Measurements from ENCODE around the gene KLF13. TPM values are rescaled to one million over a fixed set of nuclear protein-coding genes. Genes with fewer than 3 reads are reported as not detected.

Gene KLF13
- total RNA-seq (2022) (14.1 and 22.9 TPM in 2 replicates), Bru-seq, nascent RNA (percentile 57 among the genes with signal in this experiment), BruChase-seq, experiment 1, labeled RNA remaining after a 6-hour chase (percentile 59 among the genes with signal in this experiment), BruChase-seq, experiment 2, labeled RNA remaining after a 2-hour chase (percentile 56 among the genes with signal in this experiment)
- long read RNA-seq, full-length matches to known transcripts: 1 of 4 reads
- long read RNA-seq, partial matches to known transcripts: 0 of 4 reads
- long read RNA-seq, other reads (novel, unspliced or antisense): 3 of 4 reads

DNA sequence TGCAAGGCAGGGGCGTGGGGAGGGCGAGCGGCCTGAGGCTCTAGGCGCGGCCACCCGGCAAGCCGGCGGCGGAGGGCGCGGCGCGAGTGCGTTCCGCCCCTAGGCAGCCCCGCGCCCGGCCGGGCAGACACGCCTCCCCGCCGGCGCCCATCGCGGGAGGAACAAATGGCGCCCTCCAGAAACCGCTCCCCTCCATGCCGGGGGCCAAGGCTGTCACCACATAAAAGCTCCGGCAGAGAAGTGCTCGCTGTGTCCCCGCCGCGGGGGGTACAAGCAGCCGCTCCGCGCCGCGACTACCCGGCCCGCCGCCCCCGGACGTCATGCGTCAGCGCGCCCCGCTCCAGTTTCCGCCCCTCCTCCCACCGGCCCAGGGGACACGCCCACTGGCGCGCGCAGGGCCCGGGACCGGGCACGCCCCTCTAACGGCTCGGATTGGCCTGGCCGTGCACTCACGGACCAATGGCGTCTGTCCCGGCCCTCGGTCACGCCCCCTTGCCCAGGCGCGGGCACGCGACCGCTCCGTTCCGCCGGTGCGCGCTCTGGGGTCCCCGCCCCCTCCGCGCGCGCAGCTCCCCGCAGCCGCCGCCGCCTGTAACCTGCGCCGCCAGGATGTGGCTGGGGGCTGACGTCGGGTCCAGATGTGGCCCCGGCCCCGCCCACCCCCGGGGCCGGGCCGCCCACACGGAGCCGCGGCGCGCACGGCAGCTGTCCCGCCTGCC, at the start of gene KLF13:
KLF13 (plus strand) TSS at position 680 of the 719 bp plus-strand sequence. CDS start 378 bp downstream, outside the sequence.
- H3K9me3 Mint-ChIP-seq (ENCODE audit: low read depth, unreplicated experiment): no peaks in the 10 kb centered on the region
- BruUV-seq (replicated peaks): no TSS peak
- intact Hi-C loops (cut with micrococcal nuclease; ENCODE audit: unreplicated experiment): loop anchor here (10.0 kb wide), 1 partner anchor 112 kb away; no protein-coding TSS in a partner anchor
- peak within 1 kb of the TSS; percentile 70 for H3K4me3 Mint-ChIP-seq (ENCODE audit: low read depth, unreplicated experiment)
- TF ChIP-seq, protein P1, sequence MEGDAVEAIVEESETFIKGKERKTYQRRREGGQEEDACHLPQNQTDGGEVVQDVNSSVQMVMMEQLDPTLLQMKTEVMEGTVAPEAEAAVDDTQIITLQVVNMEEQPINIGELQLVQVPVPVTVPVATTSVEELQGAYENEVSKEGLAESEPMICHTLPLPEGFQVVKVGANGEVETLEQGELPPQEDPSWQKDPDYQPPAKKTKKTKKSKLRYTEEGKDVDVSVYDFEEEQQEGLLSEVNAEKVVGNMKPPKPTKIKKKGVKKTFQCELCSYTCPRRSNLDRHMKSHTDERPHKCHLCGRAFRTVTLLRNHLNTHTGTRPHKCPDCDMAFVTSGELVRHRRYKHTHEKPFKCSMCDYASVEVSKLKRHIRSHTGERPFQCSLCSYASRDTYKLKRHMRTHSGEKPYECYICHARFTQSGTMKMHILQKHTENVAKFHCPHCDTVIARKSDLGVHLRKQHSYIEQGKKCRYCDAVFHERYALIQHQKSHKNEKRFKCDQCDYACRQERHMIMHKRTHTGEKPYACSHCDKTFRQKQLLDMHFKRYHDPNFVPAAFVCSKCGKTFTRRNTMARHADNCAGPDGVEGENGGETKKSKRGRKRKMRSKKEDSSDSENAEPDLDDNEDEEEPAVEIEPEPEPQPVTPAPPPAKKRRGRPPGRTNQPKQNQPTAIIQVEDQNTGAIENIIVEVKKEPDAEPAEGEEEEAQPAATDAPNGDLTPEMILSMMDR (IDR thresholded peaks at IDR 0.05; ENCODE audit: unreplicated experiment): no peak
- H3K27me3 Mint-ChIP-seq (ENCODE audit: unreplicated experiment): no peaks in the 10 kb centered on the region
- peak; percentile 88 for DNase-seq
- H3K36me3 Mint-ChIP-seq (ENCODE audit: insufficient read depth, unreplicated experiment): peaks cover 24% of the 10 kb centered on the region
- no peak within 1 kb of the TSS for H3K27ac Mint-ChIP-seq (ENCODE audit: unreplicated experiment)
- H3K4me1 Mint-ChIP-seq (ENCODE audit: low read depth, unreplicated experiment): no peaks in the 10 kb centered on the region
- CTCF ChIA-PET: no interaction called here

DNA sequence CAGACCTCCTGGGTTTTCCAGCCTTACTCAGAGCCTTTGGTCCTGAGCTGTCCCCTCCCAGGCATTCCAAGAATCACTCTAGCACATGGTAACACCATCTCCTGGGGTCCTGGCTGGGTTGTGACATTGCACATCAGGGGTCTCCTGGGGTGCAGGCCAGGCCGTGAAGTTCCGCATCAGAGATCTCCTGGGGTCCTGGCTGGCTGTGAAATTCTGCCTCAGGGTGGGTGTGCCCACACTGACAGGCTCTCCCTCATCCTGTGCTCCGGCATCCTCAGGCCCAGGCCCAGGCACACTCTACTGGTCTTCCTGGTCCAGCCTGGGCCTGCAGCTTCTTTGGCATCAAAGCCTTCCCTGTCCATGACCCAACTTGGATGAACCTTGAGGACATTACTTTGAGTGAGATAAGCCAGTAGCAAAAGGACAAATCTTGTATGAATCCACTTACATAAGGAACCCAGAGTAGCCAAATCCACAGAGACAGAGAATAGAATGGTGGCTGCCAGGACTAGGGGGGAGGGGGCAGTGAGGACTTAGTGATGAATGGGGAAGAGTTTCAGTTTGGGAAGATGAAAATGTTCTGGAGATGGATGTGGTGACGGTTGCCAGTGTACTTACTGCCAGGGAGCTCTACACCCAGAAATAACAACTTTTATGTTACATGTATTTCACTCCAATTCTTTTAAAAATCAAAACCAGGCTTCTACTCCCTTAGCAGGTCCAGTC, 49.1 kb upstream of the KLF13 start:
- no peaks in the 10 kb centered on the region for H3K36me3 Mint-ChIP-seq (ENCODE audit: insufficient read depth, unreplicated experiment)
- H3K9me3 Mint-ChIP-seq (ENCODE audit: low read depth, unreplicated experiment): no peaks in the 10 kb centered on the region
- no peaks in the 10 kb centered on the region for H3K4me1 Mint-ChIP-seq (ENCODE audit: low read depth, unreplicated experiment)
- intact Hi-C loops (cut with micrococcal nuclease; ENCODE audit: unreplicated experiment): no loop called here
- H3K27ac Mint-ChIP-seq (ENCODE audit: unreplicated experiment): no peak overlapping the region
- no peaks in the 10 kb centered on the region for H3K27me3 Mint-ChIP-seq (ENCODE audit: unreplicated experiment)
- TF ChIP-seq, protein P1 (IDR thresholded peaks at IDR 0.05; ENCODE audit: unreplicated experiment): no peak
- H3K4me3 Mint-ChIP-seq (ENCODE audit: low read depth, unreplicated experiment): no peak overlapping the region
- no TSS peak for BruUV-seq (replicated peaks)
- no peak for DNase-seq
- CTCF ChIA-PET: no interaction called here

DNA sequence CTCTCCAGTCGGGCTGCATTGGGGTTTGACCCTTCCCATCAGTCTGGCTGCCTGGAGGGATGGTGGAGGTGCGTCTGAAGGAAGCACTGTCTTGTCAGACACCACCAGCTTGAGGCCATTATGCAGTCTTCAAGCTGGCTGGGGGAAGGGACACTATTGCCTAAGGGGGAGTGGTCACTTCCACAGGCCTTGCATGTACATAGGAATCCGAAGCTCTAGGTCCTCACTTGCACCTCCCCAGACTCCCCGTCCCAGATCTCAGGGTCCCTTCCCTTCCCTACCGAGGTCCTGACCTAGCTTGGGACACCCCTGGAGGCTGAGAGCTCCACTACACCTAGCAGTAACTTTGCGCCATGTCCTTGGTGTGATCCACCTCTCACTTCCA, 48.6 kb upstream of the KLF13 start:
- H3K27me3 Mint-ChIP-seq (ENCODE audit: unreplicated experiment): no peaks in the 10 kb centered on the region
- intact Hi-C loops (cut with micrococcal nuclease; ENCODE audit: unreplicated experiment): no loop called here
- no peak overlapping the region for H3K4me3 Mint-ChIP-seq (ENCODE audit: low read depth, unreplicated experiment)
- no peak for DNase-seq
- no peak overlapping the region for H3K27ac Mint-ChIP-seq (ENCODE audit: unreplicated experiment)
- CTCF ChIA-PET: no interaction called here
- TF ChIP-seq, protein P1 (IDR thresholded peaks at IDR 0.05; ENCODE audit: unreplicated experiment): no peak
- H3K9me3 Mint-ChIP-seq (ENCODE audit: low read depth, unreplicated experiment): no peaks in the 10 kb centered on the region
- no peaks in the 10 kb centered on the region for H3K36me3 Mint-ChIP-seq (ENCODE audit: insufficient read depth, unreplicated experiment)
- no TSS peak for BruUV-seq (replicated peaks)
- no peaks in the 10 kb centered on the region for H3K4me1 Mint-ChIP-seq (ENCODE audit: low read depth, unreplicated experiment)

DNA sequence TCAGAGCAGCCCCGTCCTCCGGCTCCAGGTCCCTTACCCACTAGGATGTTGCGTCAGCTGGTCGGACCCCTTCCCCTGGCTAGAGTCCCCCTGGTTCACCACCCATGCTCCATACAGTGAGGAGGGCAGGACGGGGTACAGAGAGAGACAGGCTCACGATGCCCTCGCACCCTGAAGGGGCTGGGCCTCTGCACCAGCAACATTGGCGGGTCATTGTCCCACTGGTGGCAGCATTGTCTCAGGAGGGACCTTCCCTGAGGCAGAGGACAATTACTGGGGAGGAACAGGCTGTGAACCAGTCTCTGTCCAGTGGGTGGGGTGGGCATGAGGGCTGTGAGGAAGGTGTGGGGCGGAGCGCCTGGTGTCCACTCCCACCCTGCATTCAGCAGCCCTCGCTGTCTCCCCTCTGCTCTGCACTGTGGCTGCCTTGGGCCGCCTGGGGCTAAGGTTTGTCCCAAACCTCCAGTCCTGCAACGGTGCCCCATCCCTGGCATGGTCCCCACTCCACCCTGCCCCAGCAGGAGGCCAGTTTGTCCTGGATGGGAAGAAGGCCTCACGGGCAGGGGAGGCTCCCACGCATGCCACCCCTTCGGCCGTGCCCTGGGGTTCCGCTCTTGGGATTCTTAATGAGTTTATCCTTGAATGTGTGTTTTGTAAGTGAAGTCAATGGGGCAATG, 48.0 kb upstream of the KLF13 start:
- CTCF ChIA-PET: no interaction called here
- H3K4me1 Mint-ChIP-seq (ENCODE audit: low read depth, unreplicated experiment): no peaks in the 10 kb centered on the region
- intact Hi-C loops (cut with micrococcal nuclease; ENCODE audit: unreplicated experiment): no loop called here
- no peaks in the 10 kb centered on the region for H3K27me3 Mint-ChIP-seq (ENCODE audit: unreplicated experiment)
- BruUV-seq (replicated peaks): no TSS peak
- no peaks in the 10 kb centered on the region for H3K36me3 Mint-ChIP-seq (ENCODE audit: insufficient read depth, unreplicated experiment)
- TF ChIP-seq, protein P1 (IDR thresholded peaks at IDR 0.05; ENCODE audit: unreplicated experiment): no peak
- H3K27ac Mint-ChIP-seq (ENCODE audit: unreplicated experiment): no peak overlapping the region
- H3K9me3 Mint-ChIP-seq (ENCODE audit: low read depth, unreplicated experiment): no peaks in the 10 kb centered on the region
- H3K4me3 Mint-ChIP-seq (ENCODE audit: low read depth, unreplicated experiment): no peak overlapping the region
- no peak for DNase-seq
